CD1c-positive myeloid dendritic cell (primary cell): ENCODE data around the gene RYR1.
"Not testable (repeated sequence)": the region's sequence is repeated elsewhere in the genome, so short reads cannot be mapped to it uniquely, and the experiment has no call there.

Experiments used
- DNase-seq: peaks from one replicate; pipeline ENCODE4 v3.0.0-alpha.2; 2016; ENCODE audit errors: extremely low spot score

Gene RYR1

DNA sequence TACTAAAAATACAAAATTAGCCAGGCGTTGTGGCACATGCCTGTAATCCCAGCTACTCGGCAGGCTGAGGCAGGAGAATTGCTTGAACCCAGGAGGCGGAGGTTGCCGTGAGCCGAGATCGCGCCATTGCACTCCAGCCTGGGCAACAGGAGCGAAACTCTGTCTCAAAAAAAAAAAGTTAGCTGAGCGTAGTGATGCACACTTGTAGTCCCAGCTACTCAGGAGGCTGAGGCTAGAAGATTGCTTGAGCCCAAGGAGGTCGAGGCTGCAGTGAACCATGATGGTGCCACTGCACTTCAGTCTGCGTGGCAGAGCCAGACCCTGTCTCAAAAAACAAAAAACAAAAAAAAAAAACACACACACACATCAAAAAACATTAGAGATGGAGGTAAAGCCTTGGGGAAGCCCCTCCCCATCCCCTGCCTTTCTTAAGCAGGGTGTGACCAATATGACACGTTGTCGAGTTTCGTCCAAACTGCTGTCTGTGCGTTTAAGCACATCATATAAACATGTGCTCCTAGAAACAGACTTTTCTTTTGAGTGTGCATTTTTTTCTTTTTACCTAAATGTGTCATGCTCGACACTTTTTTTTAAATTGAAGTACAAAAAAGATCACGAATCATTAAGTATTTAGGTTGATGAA is 6.3 kb upstream of the RYR1 start:
- not testable (repeated sequence) for DNase-seq

DNA sequence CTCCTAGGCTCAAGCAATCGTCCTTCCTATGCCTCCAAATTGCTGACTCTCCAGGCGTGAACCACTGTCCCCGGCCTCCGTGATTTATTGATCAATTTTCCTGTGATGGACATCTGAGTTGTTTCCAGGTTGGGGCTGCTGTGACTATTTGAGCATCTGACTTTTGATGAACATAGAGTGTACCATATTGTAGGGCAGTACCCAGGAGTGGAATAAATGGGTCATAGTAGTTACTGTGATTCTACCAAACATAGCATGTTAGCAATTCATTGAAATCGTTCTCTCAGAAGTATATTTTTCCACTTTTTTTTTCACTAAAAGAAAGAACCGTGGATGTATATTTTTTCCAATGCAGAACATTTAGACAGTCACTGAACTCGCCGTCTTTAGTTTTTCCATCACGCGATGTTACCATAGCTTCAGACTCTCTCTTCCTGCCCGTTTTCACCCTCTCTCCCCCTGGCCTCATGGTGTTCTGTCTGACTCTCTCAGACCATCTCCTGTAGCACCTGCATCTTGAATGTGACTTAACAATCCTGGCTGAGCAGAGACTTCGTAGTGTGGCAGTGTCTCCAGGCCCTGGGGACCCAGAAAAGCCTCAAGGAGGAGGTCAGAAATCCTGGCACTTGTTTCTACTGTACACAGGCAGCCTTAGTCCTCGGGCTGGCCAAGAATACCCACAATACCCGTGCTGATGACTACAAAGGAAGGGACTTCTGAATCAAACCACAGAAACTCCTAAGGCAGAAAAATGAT is 4.3 kb upstream of the RYR1 start:
- no peak for DNase-seq

GRCh38 chr19:38429811-38430156 is 3.7 kb upstream of the RYR1 start:
- DNase-seq, result no peak

DNA sequence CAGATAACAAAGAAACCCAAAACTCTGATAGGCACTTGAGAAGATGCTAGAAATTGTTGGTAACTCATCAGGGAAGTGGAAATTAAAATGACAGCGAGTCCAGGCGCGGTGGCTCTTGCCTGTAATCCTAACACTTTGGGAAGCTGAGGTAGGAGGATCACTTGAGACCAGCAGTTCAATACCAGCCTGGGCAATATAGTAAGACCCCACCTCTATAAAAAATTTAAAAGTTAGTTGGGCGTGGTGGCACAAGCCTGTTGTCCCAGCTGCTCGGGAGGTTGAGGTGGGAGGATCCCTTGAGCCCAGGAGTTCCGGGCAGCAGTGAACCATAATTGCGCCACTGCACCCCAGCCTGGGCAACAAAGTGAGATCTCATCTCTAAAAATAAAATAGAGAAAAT is 2.6 kb upstream of the RYR1 start:
- no peak for DNase-seq

DNA sequence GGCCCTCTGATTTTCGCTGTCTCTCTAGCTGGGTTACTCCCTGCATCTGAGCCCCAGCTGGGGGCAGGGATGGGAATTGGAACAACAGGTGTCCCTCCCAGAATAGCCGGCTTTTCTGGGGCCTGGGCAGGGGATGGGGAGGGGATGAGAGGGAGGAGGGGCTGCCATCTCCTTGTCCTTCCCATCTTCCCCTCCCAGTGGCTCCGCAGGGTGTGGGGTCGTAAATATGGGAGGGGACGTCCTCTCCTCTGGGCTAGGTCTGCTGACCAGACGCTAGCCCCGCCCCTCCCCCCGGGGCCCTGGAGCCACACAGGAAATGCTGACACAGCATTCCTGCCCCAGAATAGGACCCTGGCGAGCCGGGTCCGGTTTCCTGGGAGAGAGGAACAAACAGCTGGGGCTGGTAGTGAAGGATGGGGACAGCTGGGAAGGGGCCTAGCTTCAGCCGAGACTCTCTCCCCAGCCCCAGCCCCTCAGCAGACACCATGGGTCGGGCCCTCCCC is 1.1 kb downstream of the RYR1 start:
- DNase-seq, result no peak

DNA sequence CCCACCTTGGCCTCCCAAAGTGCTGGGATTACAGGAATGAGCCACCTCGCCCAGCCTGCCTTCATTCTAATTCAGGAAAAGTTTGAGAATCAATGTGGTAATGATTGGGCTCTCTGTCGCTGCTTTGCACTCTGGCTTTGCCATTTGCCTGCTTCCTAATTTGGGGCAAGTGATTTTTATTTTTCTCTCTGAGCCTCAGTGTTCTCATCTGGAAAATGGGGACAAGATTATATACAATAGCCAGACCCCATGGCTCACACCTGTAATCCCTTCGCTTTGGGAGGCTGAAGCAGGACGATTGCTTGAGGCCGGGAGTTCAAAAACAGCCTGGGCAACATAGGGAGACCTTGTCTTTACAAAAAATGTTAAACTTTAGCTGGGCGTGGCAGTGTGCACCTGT is 3.8 kb downstream of the RYR1 start:
- DNase-seq, result no peak

DNA sequence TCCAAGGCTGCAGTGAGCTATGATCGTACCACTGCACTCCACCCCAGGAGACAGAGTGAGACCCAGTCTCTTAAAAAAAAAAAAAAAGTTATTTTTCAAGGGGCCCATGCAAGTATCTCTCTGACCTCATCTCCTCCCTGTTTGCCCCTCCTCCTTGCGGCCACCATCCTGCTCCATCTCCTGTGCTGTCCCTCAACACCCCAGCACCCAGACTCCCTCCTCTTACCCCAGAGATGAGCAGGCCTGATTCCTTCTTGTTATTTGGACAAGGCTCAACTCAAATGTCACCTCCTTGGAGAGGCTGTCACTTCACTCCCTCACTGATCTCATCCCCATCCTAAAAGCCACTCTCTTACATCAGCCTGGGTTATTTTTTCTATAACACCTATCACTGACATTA is 4.4 kb downstream of the RYR1 start:
- DNase-seq, result no peak

DNA sequence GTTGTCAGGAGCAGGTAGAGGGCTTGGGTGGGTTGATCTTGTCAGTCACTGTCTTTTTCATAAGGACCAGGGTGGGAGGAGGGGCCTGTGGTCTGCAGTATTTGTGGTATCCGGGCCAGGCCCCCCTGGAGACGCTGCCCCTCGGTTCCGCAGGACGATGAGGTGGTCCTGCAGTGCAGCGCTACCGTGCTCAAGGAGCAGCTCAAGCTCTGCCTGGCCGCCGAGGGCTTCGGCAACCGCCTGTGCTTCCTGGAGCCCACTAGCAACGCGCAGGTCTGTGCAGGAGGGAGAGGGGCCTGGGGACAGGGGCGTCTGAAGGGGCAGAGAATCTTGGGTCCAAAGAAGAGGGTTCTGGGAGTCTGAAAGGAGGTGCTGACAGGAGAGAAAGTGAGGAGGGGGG is 7.1 kb downstream of the RYR1 start:
- no peak for DNase-seq

DNA sequence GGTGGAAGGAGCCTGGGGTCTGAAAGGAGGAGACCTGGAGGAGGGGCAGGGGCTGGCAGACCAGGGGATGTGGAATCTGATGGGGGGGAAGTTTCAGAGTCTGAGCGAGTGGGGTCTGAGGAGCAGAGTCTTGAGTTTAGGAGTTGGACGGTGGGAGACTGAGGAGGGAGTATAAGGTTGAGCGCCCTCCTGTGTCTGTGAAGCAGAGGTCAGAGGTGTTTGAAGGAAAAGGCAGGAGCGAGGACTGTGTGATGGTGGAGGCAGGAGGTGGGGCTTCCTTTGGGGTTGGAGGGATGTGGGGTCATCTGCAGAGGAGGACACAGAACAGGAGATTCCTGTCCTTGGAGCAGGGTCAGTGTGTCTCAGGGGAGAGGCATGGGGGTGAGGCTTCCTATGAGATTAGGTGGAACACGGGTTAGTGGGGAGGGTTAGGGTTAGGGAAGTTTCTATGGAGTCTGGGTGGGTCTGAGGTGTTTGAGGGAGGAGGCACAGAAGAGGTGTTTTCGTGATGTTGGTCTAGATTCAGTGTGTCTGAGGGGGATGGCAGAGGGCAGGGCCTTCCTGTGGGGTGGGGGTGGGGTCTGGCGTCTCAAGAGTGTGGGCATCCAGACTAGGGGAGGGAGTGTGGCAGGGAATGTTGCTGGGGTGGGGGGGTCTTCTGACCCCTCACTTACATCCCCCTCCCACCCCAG is 8.3 kb downstream of the RYR1 start:
- DNase-seq, result no peak

DNA sequence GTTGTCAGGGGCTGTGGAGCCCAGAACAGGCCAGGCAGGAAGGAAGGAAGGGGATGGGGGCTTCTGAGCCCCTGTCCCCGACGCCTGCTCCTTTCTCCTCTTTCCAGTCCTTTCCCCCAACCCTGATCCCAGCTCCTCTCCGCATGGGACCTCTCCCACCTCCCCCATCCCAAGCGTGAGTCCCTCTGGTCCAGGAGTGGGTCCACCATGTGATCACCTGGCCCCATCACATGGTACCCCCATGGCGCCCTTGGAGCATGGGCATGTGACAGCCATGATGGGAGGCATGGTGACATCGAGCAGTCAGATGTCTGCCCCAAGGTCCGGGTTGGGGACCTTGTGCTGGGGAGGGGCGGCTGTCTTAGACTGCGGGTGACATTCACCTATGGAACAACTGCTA is 9.2 kb downstream of the RYR1 start:
- DNase-seq, result no peak

- DNase-seq, result no peak
Observed at GRCh38 chr19:38443458-38443999, 10.0 kb downstream of the RYR1 start.

- no peak for DNase-seq
Observed at GRCh38 chr19:38444026-38444425, 10.5 kb downstream of the RYR1 start.

GRCh38 chr19:38445362-38445761 is 11.9 kb downstream of the RYR1 start:
- no peak for DNase-seq

DNA sequence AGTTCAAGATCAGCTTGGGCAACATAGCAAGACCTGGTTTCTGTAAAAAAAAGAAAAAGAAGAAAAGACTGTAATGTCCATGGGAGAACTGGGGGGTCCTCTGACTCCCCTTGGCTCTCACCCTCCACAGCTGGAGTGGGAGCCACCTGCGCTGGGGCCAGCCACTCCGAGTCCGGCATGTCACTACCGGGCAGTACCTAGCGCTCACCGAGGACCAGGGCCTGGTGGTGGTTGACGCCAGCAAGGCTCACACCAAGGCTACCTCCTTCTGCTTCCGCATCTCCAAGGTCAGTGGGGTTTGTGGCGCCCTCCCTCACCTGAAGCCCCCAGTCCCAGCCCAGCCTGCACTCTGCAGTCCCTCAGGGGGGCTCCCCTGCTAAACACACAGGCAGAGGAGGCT is 14.7 kb downstream of the RYR1 start:
- no peak for DNase-seq

GRCh38 chr19:38449518-38449917 is 16.0 kb downstream of the RYR1 start:
- no peak for DNase-seq

- DNase-seq, result no peak
Observed at GRCh38 chr19:38451036-38451435, 17.5 kb downstream of the RYR1 start.

DNA sequence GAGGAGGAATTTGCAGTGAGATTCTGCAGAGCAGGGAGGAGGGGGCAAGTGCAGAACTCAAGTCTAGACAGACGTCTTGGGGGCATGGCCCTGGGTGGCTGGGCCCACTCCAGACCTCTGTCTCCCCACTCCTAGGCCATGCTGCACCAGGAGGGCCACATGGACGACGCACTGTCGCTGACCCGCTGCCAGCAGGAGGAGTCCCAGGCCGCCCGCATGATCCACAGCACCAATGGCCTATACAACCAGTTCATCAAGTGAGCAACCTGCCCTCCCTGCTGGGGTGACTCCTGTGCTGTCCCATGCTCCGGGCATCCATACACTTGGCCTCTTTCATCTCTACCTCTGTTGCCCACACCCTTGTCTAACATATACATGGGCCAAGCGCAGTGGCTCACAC is 18.1 kb downstream of the RYR1 start:
- DNase-seq, result no peak

GRCh38 chr19:38452430-38453366 is 19.2 kb downstream of the RYR1 start:
- DNase-seq, result peak; percentile 17

DNA sequence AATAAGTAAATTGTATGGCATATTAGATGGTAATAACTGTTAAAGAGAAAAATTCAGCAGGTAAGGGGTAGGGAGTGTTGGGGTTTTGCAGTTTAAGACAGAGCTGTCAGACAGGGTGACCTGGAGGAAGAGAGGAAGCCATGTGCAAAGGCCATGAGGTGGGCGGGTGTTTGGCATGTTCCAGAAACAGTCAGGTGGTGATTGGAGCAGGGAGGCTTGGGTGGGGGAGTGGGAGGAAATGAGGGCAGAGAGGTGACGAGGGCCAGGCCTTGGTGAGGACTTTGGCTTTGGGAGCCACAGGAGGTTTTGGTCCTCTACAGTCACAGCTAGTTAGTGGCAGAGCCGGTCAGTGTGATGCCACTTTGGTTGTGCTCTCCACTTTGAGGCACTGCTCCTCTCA is 20.1 kb downstream of the RYR1 start:
- DNase-seq, result peak; percentile 5

GRCh38 chr19:38455031-38455430 is 21.5 kb downstream of the RYR1 start:
- peak; percentile 4 for DNase-seq

- no peak for DNase-seq
Observed at GRCh38 chr19:38457202-38457601, 23.7 kb downstream of the RYR1 start.
